ENCODE measurements around the gene RBL2.

- TF ChIP-seq, protein P1, sequence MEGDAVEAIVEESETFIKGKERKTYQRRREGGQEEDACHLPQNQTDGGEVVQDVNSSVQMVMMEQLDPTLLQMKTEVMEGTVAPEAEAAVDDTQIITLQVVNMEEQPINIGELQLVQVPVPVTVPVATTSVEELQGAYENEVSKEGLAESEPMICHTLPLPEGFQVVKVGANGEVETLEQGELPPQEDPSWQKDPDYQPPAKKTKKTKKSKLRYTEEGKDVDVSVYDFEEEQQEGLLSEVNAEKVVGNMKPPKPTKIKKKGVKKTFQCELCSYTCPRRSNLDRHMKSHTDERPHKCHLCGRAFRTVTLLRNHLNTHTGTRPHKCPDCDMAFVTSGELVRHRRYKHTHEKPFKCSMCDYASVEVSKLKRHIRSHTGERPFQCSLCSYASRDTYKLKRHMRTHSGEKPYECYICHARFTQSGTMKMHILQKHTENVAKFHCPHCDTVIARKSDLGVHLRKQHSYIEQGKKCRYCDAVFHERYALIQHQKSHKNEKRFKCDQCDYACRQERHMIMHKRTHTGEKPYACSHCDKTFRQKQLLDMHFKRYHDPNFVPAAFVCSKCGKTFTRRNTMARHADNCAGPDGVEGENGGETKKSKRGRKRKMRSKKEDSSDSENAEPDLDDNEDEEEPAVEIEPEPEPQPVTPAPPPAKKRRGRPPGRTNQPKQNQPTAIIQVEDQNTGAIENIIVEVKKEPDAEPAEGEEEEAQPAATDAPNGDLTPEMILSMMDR (IDR thresholded peaks at IDR 0.05): no peak
- TF ChIP-seq EZH2 (IDR thresholded peaks at IDR 0.05; ENCODE audit: borderline replicate concordance, insufficient read depth, low read depth, low read length, poor library complexity, severe bottlenecking): no peak
Observed at GRCh38 chr16:53537626-53538025, 103.4 kb downstream of the RBL2 start.

All from B cell (primary cell).